ENCODE measurements around the gene SAMD8.

Gene SAMD8

DNA sequence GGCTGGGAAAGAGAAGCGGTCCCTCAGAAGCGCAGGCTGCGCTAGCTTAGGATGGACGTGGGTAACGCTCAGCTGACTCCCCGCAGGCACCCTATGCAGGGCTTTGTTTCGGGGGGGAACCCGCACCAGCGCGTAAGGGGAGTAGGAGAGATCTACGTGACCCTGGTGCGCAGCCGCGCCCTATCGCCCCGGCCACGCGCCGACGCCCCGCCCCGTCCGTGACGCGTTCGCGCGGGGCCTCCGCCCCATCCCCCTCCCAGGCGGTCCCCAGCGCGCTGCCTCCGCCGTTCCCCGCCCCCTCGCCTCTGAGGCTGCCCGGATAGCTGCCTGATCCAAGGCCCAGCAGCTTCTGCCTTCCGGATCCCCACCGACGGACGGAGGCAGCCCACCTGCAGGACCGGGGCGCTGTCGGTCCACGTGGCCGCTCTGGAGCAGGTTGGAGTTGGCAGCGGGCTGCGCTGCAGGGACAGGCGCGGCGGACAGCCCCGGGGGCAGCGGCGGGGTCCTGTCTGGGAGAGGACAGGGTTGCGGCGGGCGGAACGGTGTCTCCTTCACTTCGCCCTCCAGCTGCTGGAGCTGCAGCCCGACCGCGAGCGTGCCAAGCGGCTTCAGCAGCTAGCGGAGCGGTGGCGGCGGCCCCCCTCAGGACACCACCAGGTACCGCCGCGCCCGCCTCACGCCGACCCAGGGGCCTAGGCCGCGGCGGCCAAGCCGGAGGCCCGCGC is 99.0 kb downstream of the SAMD8 start, which contains the start of gene VDAC2:
Gene VDAC2, plus strand, starts transcription at position 515 of the 725 bp plus-strand sequence. CDS start 363 bp downstream, outside the sequence.
- TF ChIP-seq, protein P1, sequence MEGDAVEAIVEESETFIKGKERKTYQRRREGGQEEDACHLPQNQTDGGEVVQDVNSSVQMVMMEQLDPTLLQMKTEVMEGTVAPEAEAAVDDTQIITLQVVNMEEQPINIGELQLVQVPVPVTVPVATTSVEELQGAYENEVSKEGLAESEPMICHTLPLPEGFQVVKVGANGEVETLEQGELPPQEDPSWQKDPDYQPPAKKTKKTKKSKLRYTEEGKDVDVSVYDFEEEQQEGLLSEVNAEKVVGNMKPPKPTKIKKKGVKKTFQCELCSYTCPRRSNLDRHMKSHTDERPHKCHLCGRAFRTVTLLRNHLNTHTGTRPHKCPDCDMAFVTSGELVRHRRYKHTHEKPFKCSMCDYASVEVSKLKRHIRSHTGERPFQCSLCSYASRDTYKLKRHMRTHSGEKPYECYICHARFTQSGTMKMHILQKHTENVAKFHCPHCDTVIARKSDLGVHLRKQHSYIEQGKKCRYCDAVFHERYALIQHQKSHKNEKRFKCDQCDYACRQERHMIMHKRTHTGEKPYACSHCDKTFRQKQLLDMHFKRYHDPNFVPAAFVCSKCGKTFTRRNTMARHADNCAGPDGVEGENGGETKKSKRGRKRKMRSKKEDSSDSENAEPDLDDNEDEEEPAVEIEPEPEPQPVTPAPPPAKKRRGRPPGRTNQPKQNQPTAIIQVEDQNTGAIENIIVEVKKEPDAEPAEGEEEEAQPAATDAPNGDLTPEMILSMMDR (IDR thresholded peaks at IDR 0.05) = no peak

DNA sequence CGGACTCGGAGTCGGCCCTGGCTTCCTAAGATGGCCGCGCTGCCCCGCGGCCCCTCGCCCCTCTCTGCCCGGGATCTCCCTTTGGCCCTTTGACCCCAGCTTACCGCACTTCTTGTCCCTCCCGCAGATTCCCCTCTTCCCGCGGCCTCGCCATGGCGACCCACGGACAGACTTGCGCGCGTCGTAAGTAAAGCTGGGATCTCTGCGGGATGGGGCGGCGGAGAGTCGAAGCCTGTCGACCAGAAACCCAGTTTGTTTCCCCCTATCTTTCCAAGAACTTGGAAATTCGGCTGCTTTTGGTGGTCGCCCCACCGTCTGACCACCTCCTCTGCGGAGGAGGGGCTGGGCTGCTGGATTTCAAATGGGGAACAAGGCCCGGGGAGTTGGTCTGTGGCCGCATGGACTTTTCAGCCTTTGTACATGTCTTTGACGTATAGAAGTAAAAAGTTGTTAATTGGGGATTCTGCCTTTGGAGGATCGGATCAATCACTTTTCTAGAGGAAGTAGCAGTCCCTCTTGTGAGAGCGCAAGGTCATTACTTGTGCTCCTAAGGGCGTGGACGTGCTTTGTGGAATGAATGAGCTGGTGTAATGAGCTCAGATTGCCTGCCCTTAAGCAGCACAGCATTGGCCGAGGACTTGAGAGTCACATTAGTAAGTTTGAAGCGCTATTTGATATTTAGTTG is 99.7 kb downstream of the SAMD8 start:
- TF ChIP-seq, protein P1 (IDR thresholded peaks at IDR 0.05) = no peak

DNA sequence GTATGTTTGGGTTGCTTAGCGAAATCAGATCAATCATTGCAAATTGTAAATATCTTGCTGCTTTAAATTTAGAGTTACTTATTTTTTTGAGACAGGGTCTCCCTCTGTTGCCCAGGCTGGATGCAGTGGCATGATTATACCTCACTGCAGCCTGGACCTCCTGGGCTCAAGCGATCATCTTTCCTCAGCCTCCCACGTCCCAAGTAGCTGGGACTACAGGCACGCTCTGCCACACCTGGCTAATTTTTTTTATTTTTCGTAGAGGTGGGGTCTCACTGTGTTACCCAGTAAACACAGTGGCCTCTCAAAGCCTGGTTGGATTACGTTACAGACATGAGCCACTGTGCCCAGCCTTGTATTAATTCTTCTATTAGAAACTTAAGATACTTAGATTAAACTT is 100.9 kb downstream of the SAMD8 start:
- TF ChIP-seq, protein P1 (IDR thresholded peaks at IDR 0.05) = no peak

DNA sequence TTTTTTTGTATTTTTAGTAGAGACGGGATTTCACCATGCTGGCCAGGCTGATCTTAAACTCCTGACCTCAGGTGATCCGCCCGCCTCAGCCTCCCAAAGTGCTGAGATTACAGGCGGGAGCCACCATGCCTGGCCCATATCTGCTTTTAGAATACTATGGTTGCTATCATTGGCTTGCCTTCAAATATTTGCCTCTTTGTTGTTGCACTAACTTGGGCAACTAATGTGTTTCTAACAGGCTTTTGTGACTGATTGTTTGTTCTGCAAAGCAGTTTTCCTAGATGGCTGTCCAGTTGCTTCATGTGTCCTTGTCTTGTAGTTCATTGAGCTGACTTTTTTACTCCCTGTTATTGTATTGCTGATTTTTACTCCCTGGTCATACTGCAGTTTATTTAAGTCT is 108.8 kb downstream of the SAMD8 start:
- TF ChIP-seq, protein P1 (IDR thresholded peaks at IDR 0.05) = no peak

DNA sequence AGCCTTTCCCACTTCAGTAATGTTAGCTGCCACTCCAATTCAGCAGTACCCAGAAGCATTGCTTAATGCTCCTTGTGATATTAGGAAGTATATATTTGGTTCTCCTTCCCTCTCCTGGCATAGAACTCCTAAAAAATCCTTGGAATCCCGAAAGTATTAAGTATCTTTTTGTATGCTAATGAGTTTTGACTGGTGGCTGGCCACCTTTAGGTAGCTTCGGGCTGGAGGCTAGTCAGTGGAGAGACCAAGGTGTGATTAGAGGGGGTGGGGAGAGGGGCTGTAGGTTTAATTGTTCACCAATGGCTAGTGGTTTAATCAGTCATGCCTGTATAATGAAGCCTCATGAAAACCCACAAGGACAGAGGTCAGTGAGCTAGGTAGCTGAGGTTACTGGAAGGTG is 112.1 kb downstream of the SAMD8 start:
- TF ChIP-seq, protein P1 (IDR thresholded peaks at IDR 0.05) = no peak

DNA sequence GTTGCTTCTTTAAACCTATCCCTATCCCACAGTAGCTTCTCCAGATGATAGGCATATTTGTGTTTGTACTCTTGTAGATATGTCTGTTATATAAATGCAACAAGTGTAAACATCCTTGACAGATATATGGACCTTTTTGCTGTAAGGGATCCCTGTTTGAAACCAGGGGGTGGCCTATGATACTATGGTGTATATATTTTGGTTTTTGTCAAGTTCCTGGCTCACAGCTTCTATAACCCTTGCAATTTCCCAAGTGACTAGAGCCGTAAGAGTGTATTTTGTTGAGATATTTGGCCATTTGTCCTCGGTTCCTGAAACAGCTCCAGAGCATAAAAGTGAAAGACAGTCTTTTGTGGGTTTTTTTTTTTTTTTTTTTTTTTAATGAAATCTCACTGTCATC is 114.6 kb downstream of the SAMD8 start:
- TF ChIP-seq, protein P1 (IDR thresholded peaks at IDR 0.05) = no peak

DNA sequence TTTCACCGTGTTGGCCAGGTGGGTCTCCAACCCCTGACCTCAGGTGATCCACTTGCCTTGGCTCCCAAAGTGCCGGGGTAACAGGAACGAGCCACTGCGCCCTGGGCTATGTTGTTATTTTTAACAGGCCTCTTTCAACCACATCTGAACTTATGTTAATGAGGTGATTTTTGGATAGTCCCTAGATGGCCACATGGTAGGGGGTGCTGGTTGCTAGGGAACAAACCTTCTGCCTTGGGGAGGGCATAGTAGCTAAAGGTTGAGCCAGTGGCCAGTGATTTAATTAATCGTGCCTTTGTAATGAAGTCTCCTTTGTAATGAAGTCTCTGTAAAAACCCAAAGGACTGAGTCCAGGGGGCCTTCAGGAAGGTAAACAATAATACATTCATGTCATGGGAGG is 115.2 kb downstream of the SAMD8 start:
- TF ChIP-seq, protein P1 (IDR thresholded peaks at IDR 0.05) = no peak

All from LNCAP (cell line).